HUES6 (cell line): Measurements from ENCODE around the gene NCR3LG1.

ENCODE experiments used
- H3K27ac ChIP-seq: 2 replicates; pipeline ENCODE4 v1.7.0; 2013; ENCODE audit warnings: low read depth, mild to moderate bottlenecking, low read length, inconsistent platforms
- H3K27me3 ChIP-seq: 2 replicates; pipeline ENCODE4 v1.6.1; 2013; ENCODE audit warnings: low read length; ENCODE audit not compliant: control insufficient read depth, insufficient read depth
- H3K36me3 ChIP-seq: 2 replicates; pipeline ENCODE4 v1.6.1; 2013; ENCODE audit warnings: low read length; ENCODE audit not compliant: control insufficient read depth, insufficient read depth
- H3K4me1 ChIP-seq: 2 replicates; pipeline ENCODE4 v1.6.1; 2013; ENCODE audit warnings: low read length; ENCODE audit not compliant: control insufficient read depth, insufficient read depth
- H3K4me3 ChIP-seq: 2 replicates; pipeline ENCODE4 v1.5.1; 2013; ENCODE audit warnings: low read depth, low read length
- H3K9ac ChIP-seq: one replicate; pipeline ENCODE4 v1.6.1; 2013; ENCODE audit warnings: mild to moderate bottlenecking, low read length
- H3K9me3 ChIP-seq: 2 replicates; pipeline ENCODE4 v1.6.1; 2013; ENCODE audit warnings: low read depth, low read length; ENCODE audit not compliant: control insufficient read depth, insufficient read depth

NCR3LG1 gene

DNA sequence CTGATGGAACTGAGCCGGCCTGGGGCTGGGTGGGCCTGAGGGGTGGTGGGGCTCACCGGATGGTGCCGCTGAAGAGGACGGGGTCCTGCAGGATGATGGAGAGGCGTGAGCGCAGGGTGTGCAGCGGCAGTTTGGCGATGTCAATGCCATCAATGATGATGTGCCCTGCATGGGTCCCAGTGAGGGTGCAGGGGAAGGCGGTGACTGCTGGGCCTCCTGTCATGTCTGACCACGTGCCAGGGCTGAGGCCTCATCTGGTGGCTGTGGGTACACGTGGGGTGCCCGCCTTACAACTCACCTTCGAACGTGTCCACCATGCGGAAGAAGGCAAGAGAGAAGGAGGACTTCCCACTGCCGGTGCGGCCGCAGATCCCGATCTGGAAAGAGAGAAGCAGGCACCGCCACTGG lies 44.0 kb downstream of the NCR3LG1 start:
- H3K36me3 ChIP-seq, result no peaks in the 10 kb centered on the region
- H3K4me1 ChIP-seq, result no peaks in the 10 kb centered on the region

DNA sequence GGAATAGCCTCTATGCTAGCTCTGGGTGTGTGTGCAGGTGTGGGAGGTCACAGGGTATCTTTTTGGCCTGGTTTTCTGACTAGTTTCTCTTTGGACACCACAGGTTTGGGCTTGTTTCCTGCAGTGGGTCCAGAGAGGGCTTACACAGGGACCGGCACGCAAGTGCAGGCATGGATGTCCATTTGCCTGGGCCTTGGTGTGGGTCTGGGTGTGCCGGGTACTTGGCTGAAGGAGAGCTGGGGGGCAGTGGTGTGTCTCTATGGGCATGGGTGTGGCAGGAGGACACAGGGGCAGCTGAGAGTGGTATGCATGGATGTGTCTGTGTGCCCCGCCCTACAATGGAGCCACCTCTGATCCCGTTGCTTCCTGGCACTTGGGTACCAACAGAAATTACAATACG lies 44.4 kb downstream of the NCR3LG1 start:
- Histone ChIP-seq H3K9me3 (no peaks in the 10 kb centered on the region), H3K4me3 (no peak overlapping the region), H3K9ac (no peak overlapping the region), H3K27me3 (peaks cover 11% of the 10 kb centered on the region; the same call in 1 of the 2 replicates), H3K27ac (no peak overlapping the region), H3K4me1 (no peaks in the 10 kb centered on the region), H3K36me3 (no peaks in the 10 kb centered on the region)

More for the DNA sequence above, 44.0 kb downstream of the NCR3LG1 start:
- no peaks in the 10 kb centered on the region for H3K9me3 ChIP-seq
- peaks cover 15% of the 10 kb centered on the region; the same call in 1 of the 2 replicates for H3K27me3 ChIP-seq
- no peak overlapping the region for H3K27ac ChIP-seq
- no peak overlapping the region for H3K4me3 ChIP-seq
- no peak overlapping the region for H3K9ac ChIP-seq

DNA sequence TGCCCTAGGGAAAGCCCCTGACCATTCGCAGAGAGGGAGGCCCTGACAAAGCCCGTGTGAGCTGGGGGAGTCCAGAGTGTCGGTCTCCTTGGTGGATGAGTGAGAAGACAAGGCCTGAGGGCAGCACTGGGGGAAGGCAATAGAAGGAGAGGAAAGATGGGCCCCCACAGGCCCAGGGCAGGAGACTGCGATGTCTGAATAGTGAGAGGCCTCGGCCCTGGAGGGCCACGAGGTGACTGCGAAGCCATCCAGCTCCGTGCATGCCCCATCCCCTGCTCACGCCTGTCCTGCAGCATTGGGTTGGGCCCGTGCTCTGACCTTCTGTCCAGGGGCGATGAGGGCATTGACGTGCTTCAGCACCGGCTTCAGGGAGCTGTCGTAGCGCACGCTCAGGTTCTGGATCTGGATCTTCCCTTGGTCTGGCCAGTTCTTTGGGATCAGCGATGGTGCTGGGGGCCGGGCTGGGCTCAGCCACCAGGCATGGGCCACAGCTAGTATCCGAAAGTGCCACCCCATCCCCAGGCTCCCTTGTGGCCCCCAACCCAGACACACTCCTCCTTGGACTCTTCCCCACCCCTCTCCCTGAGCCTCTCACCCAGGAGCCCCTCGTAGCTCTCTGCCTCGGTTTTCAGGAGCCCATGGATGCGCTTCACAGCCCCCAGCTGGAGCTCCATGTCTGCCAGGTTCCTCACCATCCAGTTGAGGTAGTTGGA lies 45.2 kb downstream of the NCR3LG1 start:
- no peak overlapping the region for H3K4me3 ChIP-seq
- no peaks in the 10 kb centered on the region for H3K9me3 ChIP-seq
- no peaks in the 10 kb centered on the region for H3K4me1 ChIP-seq
- no peak overlapping the region for H3K27ac ChIP-seq
- no peak overlapping the region for H3K9ac ChIP-seq
- H3K27me3 ChIP-seq, result peaks cover 3% of the 10 kb centered on the region; the same call in 1 of the 2 replicates
- H3K36me3 ChIP-seq, result no peaks in the 10 kb centered on the region

DNA sequence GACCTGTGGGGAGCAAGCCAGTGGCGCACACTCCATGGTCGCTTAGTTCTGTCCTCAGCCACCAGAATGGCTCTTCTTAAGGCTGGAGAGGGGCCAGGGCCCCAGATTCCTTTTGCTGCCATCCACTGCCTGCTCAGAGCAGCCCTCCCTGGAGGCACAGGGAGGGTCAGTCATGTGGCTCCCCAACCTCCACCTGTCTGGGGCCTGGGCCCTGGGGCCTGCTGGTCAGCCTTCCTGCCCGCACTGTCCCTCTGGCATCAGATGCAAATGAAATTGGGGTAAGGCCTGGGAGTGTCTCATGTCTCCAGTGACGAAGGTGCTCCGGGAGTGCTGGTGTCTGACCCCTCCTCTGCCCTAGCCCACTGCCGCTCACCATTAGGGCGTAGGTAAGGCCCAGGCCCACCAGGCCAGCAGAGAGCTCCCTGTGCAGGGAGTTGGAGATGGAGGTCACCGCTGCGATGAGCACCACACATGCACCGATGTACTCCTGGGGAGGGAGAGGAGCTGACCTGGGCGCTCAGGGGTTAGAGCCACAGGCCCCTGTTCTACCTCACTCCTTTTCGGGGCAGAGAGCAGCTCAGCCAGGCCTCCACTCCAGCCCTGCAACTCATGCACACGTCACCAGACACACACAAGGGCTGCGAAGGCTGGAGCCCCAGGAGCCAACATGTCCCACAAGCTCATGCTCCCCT lies 45.9 kb downstream of the NCR3LG1 start:
- Histone ChIP-seq H3K27me3 (no peaks in the 10 kb centered on the region), H3K4me1 (no peaks in the 10 kb centered on the region), H3K9me3 (no peaks in the 10 kb centered on the region), H3K9ac (no peak overlapping the region), H3K27ac (no peak overlapping the region), H3K4me3 (no peak overlapping the region), H3K36me3 (no peaks in the 10 kb centered on the region)

DNA sequence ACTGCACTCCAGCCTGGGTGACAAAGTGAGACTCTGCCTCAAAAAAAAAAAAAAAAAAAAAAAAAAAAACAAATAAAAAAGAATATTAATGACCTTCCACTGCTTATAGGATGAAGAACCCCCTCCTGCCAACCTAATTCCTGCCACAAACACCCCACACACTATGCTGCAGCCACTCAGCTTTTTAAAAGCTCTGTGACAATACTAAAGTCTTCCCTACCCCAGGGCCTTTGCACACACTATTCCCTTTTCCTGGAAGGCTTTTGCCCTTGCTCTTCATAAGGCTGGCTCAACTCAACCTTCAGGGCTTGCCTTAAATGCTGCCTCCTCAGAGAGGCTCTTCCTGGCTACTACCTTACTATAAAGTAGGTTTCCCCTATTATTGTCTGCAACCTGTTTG lies 47.6 kb downstream of the NCR3LG1 start:
- Histone ChIP-seq H3K36me3 (no peaks in the 10 kb centered on the region), H3K9me3 (no peaks in the 10 kb centered on the region), H3K27me3 (no peaks in the 10 kb centered on the region), H3K4me1 (no peaks in the 10 kb centered on the region), H3K27ac (no peak overlapping the region), H3K4me3 (no peak overlapping the region), H3K9ac (no peak overlapping the region)

DNA sequence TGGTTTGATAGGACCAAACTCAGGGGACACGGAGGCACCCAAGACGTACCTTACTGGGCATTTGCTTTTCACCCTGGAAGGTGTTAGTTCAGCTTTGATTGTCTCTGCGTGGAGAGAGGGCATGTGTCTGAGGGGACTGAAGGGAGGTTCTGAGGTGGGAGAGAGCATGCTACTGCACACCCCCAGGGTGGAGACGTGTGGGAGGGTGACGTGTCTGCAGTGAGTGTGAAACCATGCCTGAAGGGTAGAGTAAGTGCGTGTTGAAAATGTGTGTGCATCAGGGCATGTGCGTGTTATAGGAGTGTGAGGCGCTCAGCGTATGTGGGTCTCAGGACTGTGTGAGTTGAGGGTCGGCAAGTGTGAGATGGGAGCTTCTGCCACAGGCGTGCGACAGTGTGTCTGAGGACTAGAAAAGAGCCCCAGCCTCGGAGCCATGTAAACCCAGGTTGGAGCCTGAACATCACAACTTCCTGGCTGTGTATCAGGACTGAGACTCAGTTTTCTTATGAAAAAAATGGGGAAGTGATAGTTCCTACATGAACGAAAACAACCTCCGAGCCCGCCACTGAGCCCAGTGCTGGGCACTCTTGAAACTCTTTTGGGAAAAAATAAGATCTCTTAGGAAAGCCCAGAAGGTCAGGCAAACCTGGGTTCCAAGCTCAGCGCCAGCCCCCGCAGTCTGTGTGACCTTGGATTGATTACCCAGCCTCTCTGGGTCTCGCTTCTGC lies 48.6 kb downstream of the NCR3LG1 start:
- H3K4me1 ChIP-seq, result no peaks in the 10 kb centered on the region
- H3K9me3 ChIP-seq, result no peaks in the 10 kb centered on the region
- no peak overlapping the region for H3K9ac ChIP-seq
- no peaks in the 10 kb centered on the region for H3K27me3 ChIP-seq
- H3K4me3 ChIP-seq, result no peak overlapping the region
- no peak overlapping the region for H3K27ac ChIP-seq
- H3K36me3 ChIP-seq, result no peaks in the 10 kb centered on the region

DNA sequence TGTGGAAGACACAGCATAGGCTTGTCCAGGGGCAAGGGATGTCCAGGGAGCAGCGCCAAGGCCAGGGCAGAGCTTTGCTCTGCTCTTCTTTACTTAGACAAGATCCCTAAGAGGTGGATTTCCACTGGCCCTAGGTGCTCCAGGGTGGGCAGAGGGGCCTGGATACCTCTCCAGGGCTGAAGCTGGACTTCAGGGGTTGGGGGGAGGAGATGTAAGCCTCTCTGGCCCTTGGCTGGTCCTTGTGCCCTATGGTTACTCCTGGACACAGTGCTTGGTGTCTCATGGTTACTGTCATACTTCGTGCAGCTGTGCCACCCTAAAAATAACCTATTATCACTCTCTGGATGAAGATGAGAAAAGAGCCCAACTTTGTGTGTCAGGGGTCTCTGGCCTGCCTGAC lies 49.7 kb downstream of the NCR3LG1 start:
- Histone ChIP-seq H3K4me3 (no peak overlapping the region), H3K4me1 (peaks cover 4% of the 10 kb centered on the region; the same call in 1 of the 2 replicates), H3K27ac (no peak overlapping the region), H3K36me3 (no peaks in the 10 kb centered on the region), H3K27me3 (no peaks in the 10 kb centered on the region), H3K9me3 (no peaks in the 10 kb centered on the region), H3K9ac (no peak overlapping the region)

DNA sequence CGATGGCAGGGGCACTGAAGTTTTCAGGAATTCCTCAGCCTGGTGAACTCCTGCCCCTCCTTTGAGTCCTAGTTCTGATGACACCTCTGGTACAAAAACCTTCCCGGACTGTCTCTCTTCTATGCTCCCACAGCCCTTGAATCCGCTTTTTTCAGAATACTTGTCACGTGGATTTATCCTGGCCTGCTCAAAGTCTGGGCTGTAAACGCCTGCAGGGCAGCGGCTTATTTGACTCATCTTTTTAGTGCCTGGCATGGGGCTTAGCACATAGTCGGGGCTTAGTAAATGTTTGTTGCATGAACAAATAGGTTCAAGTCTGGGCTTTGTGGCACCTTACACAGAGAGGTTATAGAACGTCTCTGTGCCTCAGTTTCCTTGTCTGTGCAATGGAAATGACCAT lies 50.2 kb downstream of the NCR3LG1 start:
- Histone ChIP-seq H3K9me3 (no peaks in the 10 kb centered on the region), H3K4me3 (no peak overlapping the region)

DNA sequence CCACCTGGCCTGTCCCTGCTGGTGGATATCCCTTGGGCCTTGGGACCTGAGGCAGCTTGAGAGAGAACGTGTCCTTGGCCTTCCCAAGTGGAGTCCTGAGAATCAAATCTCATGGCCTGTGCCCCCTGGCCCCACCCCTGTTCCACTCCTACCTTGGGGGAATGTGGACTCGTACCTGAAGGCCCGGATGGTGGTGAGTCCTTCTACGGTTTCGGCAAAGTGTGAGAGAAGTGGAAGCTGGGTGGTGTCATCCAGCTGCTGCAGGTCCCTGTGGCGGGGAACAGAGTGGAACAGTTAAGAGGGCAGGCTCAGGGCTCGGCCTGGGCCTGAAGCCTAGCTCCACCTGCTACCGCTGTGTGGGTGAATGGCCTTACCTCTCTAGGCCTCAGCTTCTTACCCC lies 50.9 kb downstream of the NCR3LG1 start:
- Histone ChIP-seq H3K4me1 (peaks cover 4% of the 10 kb centered on the region; the same call in 1 of the 2 replicates), H3K9me3 (no peaks in the 10 kb centered on the region), H3K4me3 (no peak overlapping the region), H3K27me3 (no peaks in the 10 kb centered on the region), H3K27ac (no peak overlapping the region), H3K36me3 (no peaks in the 10 kb centered on the region), H3K9ac (no peak overlapping the region)

More for the DNA sequence above, 50.2 kb downstream of the NCR3LG1 start:
- Histone ChIP-seq H3K27ac (no peak overlapping the region), H3K9ac (no peak overlapping the region), H3K4me1 (peaks cover 4% of the 10 kb centered on the region; the same call in 1 of the 2 replicates), H3K36me3 (no peaks in the 10 kb centered on the region), H3K27me3 (no peaks in the 10 kb centered on the region)

DNA sequence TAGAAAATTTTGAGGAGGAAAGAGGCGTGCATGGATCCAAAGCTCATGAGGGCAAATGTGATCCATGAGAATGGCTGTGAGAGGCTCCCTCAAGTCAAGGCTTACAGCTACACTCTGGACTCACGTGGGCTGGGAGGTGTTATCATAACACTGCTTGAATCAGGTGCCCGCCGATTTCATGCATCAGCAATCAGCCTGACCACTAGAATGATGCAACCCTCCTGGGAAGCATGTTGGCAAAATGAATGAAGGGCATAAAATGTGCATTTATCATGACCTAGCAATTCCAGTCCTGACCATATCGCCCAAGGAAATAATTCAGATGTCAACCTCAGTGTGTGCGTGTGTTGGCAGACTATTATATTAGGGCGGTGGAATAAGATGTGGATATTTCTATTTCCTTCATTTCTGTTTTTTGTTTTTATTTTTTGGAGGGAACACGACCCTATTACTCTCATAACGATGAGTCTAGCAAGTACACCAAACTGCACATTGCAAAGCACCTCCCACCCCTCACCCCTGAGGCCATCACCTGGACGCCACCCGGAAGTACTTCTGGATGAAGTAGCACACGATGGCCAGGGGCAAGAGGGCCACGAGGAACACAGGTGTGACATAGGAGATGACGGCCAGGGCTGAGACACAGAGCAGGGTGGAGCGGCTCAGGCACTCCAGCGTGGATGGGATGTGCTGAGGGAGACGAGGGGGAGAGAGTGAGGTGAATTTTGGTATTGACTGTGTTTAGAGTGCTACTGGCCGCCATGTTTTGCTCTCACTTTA lies 52.6 kb downstream of the NCR3LG1 start:
- Histone ChIP-seq H3K36me3 (no peaks in the 10 kb centered on the region), H3K4me1 (peaks cover 4% of the 10 kb centered on the region; the same call in 1 of the 2 replicates), H3K27ac (no peak overlapping the region), H3K9me3 (no peaks in the 10 kb centered on the region), H3K27me3 (no peaks in the 10 kb centered on the region), H3K9ac (no peak overlapping the region), H3K4me3 (no peak overlapping the region)
